CD4-positive, alpha-beta memory T cell (primary cell): ENCODE results near the gene CACNA1A. TPM values are rescaled to one million over a fixed set of nuclear protein-coding genes. Genes with fewer than 3 reads are reported as not detected.
A peak's percentile ranks its signal among the peaks of the same experiment; 100 is the strongest.

Experiments used
- CTCF ChIA-PET: fragments of 350-600 bp; sonication (Branson Sonifier 250); formaldehyde crosslinking; loops from one replicate; lab custom pipeline; 2021; ENCODE audit warnings: inconsistent platforms; ENCODE audit not compliant: partially characterized antibody; lab: Charles Lee
- POLR2A ChIA-PET: fragments of 350-600 bp; sonication (Branson Sonifier 250); formaldehyde crosslinking; loops from one replicate; lab custom pipeline; 2021; ENCODE audit not compliant: partially characterized antibody; lab: Charles Lee
- DNase-seq, 5 donors: peaks; one replicate each; pipeline versions ENCODE4 v3.0.0 to v3.0.0-alpha.2; 2020 to 2022; ENCODE audit warnings: mixed read lengths in 1 of 5
- H3K27ac ChIP-seq: one replicate; pipeline ENCODE4 v1.7.0; 2013; ENCODE audit warnings: low read depth, low read length
- H3K27me3 ChIP-seq: 2 replicates; pipeline ENCODE4 v1.7.0; 2013; ENCODE audit warnings: mild to moderate bottlenecking, low read length, moderate library complexity; ENCODE audit not compliant: insufficient read depth
- H3K36me3 ChIP-seq: 2 replicates; pipeline ENCODE4 v1.7.0; 2013; ENCODE audit warnings: mild to moderate bottlenecking, low read length, moderate library complexity; ENCODE audit not compliant: insufficient read depth
- H3K4me1 ChIP-seq: 2 replicates; pipeline ENCODE4 v1.7.0; 2013; ENCODE audit warnings: mild to moderate bottlenecking, low read length, moderate library complexity; ENCODE audit not compliant: insufficient read depth
- H3K4me3 ChIP-seq, 2 donors: one replicate each; pipeline ENCODE4 v1.7.0; 2013; ENCODE audit warnings: low read length in 2 of 2, mild to moderate bottlenecking in 1 of 2
- H3K9me3 ChIP-seq, 2 donors: one replicate each; pipeline ENCODE4 v1.7.0; 2013; ENCODE audit warnings: low read length in 2 of 2, control low read depth in 1 of 2; ENCODE audit not compliant: control insufficient read depth in 1 of 2
- H3K27ac Mint-ChIP-seq, 7 donors: one replicate each; pipeline ENCODE4 v1.8.0; 2020 to 2021; ENCODE audit warnings: mixed read lengths in 7 of 7, mild to moderate bottlenecking in 6 of 7, inconsistent platforms in 3 of 7, moderate library complexity in 3 of 7
- H3K27me3 Mint-ChIP-seq, 2 donors: one replicate each; pipeline ENCODE4 v1.8.0; 2020 to 2021; ENCODE audit warnings: mixed read lengths in 2 of 2
- H3K36me3 Mint-ChIP-seq, 2 donors: one replicate each; pipeline ENCODE4 v1.8.0; 2020 to 2021; ENCODE audit warnings: mixed read lengths in 2 of 2, inconsistent platforms in 1 of 2, mild to moderate bottlenecking in 1 of 2
- H3K4me1 Mint-ChIP-seq, 4 donors: one replicate each; pipeline ENCODE4 v1.8.0; 2020 to 2021; ENCODE audit warnings: mixed read lengths in 4 of 4, mild to moderate bottlenecking in 1 of 4
- H3K4me3 Mint-ChIP-seq, 8 donors: one replicate each; pipeline ENCODE4 v1.8.0; 2020 to 2021; ENCODE audit warnings: mixed read lengths in 8 of 8, mild to moderate bottlenecking in 7 of 8, moderate library complexity in 6 of 8, inconsistent platforms in 3 of 8
- H3K9me3 Mint-ChIP-seq, 8 donors: one replicate each; pipeline ENCODE4 v1.8.0; 2020 to 2021; ENCODE audit warnings: mixed read lengths in 8 of 8, mild to moderate bottlenecking in 5 of 8, inconsistent platforms in 3 of 8, moderate library complexity in 1 of 8
- intact Hi-C: fragments of 100-400 bp; cut with micrococcal nuclease; formaldehyde crosslinking; loops from one replicate; pipeline ENCODE4 v1.15.1; 2023
- polyA plus RNA-seq, 2 donors: library from polyadenylated mRNA; unstranded; fragments of 300-500 nt; fragmentation: Illumina TruSeq; gene quantifications; one replicate each; pipeline ENCODE4 v1.2.3, GENCODE V29; 2021
- total RNA-seq, 2 experiments: library from RNA; stranded (reverse); gene quantifications; one replicate each; pipeline ENCODE4 v1.2.3, GENCODE V29; 2021

Gene CACNA1A
- under 1 TPM; 0.30 to 0.35 TPM for total RNA-seq
- polyA plus RNA-seq, result under 1 TPM; 0.19 to 0.22 TPM

DNA sequence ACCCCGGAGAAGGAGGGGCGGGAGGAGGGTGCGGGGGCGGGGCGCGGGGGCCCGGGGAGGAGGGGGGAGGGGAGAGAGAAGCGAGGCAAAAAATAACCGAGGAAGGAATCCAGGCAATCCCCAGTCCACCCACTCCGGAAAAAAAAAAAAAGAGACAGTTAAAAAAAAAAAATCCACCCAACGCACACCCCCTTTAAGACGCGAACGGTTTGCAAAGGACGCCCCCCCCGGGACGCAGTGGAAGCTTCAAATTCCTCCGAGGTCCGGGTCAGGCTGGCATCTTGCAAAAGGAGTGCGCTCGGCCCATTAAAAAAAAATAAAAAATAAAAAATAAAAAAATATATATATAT lies at the start of gene CACNA1A:
Gene CACNA1A (minus strand): TSS at position 9 of the 350 bp plus-strand sequence. CDS start 255 bp downstream, outside the sequence.
- H3K4me3 ChIP-seq, result peak within 1 kb of the TSS in 1 of 2 donors; percentile 24
- H3K9me3 ChIP-seq, result no peaks in the 10 kb centered on the region
- peaks cover 47 to 54% of the 10 kb centered on the region in 2 donors for H3K27me3 Mint-ChIP-seq
- peaks cover 0 to 5% (median 2%) of the 10 kb centered on the region in 4 donors for H3K4me1 Mint-ChIP-seq
- ChIA-PET POLR2A (no interaction called here), CTCF (no interaction called here)
- peaks cover 0 to 6% (median 2%) of the 10 kb centered on the region in 8 donors for H3K9me3 Mint-ChIP-seq
- peak within 1 kb of the TSS in 1 of 7 donors; percentile 59 for H3K27ac Mint-ChIP-seq
- no peak for DNase-seq
- H3K36me3 Mint-ChIP-seq, result no peaks in the 10 kb centered on the region
- H3K27me3 ChIP-seq, result peaks cover 34% of the 10 kb centered on the region
- intact Hi-C loops, result no loop called here
- peaks cover 5% of the 10 kb centered on the region for H3K4me1 ChIP-seq
- H3K27ac ChIP-seq, result no peak within 1 kb of the TSS
- H3K4me3 Mint-ChIP-seq, result peak within 1 kb of the TSS in 7 of 8 donors; percentile 13 to 72 (median 44)
- H3K36me3 ChIP-seq, result no peaks in the 10 kb centered on the region

DNA sequence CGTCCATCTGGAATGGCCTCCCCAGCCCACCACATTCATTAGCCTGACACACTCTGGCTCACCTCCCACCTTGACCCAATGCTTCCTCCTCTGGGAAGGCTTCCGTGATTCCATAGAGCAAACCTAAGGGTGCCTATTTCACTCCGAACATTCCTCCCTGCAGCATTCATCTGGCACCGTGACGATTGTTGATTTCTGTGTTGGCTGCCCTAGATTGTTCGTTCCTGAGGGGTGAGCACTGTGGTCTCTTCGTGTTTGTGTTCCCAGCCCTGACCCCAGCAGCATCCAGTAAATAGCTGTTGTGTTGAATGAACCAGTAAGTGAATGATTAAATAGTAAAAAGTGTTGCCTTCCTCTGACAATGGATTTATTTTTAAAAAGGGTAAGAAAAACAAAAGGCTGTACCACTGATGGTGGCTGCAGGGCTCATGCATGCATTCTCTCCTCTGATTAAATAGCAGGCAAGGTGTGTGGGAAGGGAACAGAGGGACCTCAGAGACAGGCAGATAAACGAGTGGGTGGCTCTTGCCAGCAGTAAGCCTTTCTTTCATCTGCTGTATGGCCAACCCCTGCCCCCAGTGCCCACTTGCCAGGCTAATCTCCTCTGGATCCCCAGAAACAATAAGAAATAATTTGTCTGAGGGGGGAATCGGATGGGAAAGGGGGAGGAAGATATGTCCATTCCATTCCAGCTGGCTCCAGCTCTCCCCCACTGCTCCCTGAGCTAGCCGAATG lies 48.4 kb upstream of the CACNA1A start:
- H3K36me3 ChIP-seq, result no peaks in the 10 kb centered on the region
- peaks cover 0 to 3% (median 0%) of the 10 kb centered on the region in 8 donors for H3K9me3 Mint-ChIP-seq

DNA sequence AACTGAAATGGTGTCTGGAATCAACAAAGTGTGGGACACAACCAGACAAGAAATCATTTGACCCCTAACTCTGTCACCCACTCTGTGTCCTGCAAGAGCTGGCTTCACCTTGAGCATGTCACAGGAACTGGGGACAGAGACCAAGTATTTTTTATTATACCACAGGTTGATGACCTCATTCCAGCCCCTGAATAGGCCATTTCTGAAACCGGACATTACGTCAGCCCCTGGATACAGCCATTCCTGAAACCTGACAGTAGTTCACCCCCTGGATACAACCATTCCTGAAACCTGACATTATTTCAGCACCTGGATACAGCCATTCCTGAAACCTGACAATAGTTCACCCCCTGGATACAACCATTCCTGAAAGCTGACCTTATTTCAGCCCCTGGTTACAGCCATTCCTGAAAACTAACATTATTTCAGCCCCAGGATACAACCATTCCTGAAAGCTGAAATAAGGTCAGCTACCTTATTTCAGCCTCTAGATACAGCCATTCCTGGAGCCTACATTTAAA lies 47.7 kb upstream of the CACNA1A start:
- Mint-ChIP-seq H3K36me3 (no peaks in the 10 kb centered on the region), H3K4me3 (no peak overlapping the region), H3K27ac (no peak overlapping the region), H3K9me3 (peaks cover 0 to 2% (median 0%) of the 10 kb centered on the region in 8 donors), H3K4me1 (no peaks in the 10 kb centered on the region), H3K27me3 (peaks cover 22 to 37% of the 10 kb centered on the region in 2 donors)
- H3K27me3 ChIP-seq, result no peaks in the 10 kb centered on the region
- intact Hi-C loops, result no loop called here
- H3K4me3 ChIP-seq, result no peak overlapping the region
- H3K9me3 ChIP-seq, result no peaks in the 10 kb centered on the region
- ChIA-PET CTCF (no interaction called here), POLR2A (no interaction called here)
- no peak overlapping the region for H3K27ac ChIP-seq
- no peak for DNase-seq
- H3K4me1 ChIP-seq, result no peaks in the 10 kb centered on the region
- no peaks in the 10 kb centered on the region for H3K36me3 ChIP-seq

More for the DNA sequence above, 48.4 kb upstream of the CACNA1A start:
- Mint-ChIP-seq H3K27ac (no peak overlapping the region), H3K27me3 (peaks cover 21 to 34% of the 10 kb centered on the region in 2 donors), H3K36me3 (no peaks in the 10 kb centered on the region), H3K4me3 (no peak overlapping the region), H3K4me1 (no peaks in the 10 kb centered on the region)
- Histone ChIP-seq H3K4me3 (no peak overlapping the region), H3K27me3 (no peaks in the 10 kb centered on the region), H3K27ac (no peak overlapping the region), H3K4me1 (no peaks in the 10 kb centered on the region), H3K9me3 (no peaks in the 10 kb centered on the region)
- ChIA-PET POLR2A (no interaction called here), CTCF (no interaction called here)
- intact Hi-C loops, result no loop called here
- no peak for DNase-seq

DNA sequence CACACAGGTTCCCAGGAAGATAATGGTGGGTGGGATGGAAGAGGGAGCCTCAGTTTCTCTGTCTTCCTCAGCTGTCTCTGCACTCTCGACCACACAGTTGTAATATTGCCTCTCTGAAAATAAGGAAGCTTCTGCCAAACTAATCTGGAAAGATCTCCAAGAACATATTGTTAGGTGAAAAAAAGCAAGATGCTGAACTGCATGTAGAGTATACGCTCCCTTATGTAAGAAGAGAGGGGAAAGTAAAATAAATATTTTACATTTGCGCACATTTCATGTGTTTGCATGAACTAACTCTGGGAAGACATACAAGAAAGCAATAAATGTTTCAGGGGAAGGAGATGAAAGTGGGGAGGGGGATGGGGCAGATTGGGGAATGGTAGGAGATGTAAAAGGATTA lies 41.9 kb upstream of the CACNA1A start:
- Histone ChIP-seq H3K36me3 (no peaks in the 10 kb centered on the region), H3K27me3 (no peaks in the 10 kb centered on the region), H3K9me3 (no peaks in the 10 kb centered on the region), H3K4me1 (no peaks in the 10 kb centered on the region), H3K27ac (no peak overlapping the region), H3K4me3 (no peak overlapping the region)
- intact Hi-C loops, result no loop called here
- H3K27me3 Mint-ChIP-seq, result peaks cover 23 to 34% of the 10 kb centered on the region in 2 donors
- POLR2A ChIA-PET, result no interaction called here
- no peak overlapping the region for H3K27ac Mint-ChIP-seq
- CTCF ChIA-PET, result no interaction called here
- peaks cover 0 to 6% (median 2%) of the 10 kb centered on the region in 8 donors for H3K9me3 Mint-ChIP-seq
- H3K4me3 Mint-ChIP-seq, result no peak overlapping the region
- no peaks in the 10 kb centered on the region for H3K4me1 Mint-ChIP-seq
- no peak for DNase-seq
- no peaks in the 10 kb centered on the region for H3K36me3 Mint-ChIP-seq

DNA sequence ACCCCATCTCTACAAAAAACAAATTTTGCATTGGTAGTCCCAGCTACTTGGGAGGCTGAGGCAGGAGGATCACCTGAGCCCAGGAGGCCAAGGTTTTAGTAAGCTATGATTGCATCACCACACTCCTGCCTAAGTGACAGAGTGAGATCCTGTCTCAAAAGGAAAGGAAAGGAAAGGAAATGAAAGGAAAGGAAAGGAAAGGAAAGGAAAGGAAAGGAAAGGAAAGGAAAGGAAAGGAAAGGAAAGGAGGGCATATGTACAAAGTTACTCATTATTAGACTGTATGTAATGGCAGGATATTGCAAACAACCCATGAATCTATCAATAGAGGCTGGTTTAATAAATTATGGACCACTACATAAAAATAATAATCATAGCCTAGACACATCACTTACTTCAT lies 40.8 kb upstream of the CACNA1A start:
- Histone ChIP-seq H3K36me3 (no peaks in the 10 kb centered on the region), H3K9me3 (no peaks in the 10 kb centered on the region), H3K4me3 (no peak overlapping the region), H3K4me1 (no peaks in the 10 kb centered on the region), H3K27ac (no peak overlapping the region), H3K27me3 (no peaks in the 10 kb centered on the region)
- Mint-ChIP-seq H3K27me3 (peaks cover 25 to 35% of the 10 kb centered on the region in 2 donors), H3K27ac (no peak overlapping the region), H3K9me3 (peaks cover 0 to 10% (median 3%) of the 10 kb centered on the region in 8 donors), H3K36me3 (no peaks in the 10 kb centered on the region), H3K4me3 (no peak overlapping the region), H3K4me1 (no peaks in the 10 kb centered on the region)
- intact Hi-C loops, result no loop called here
- ChIA-PET CTCF (no interaction called here), POLR2A (no interaction called here)
- no peak for DNase-seq

DNA sequence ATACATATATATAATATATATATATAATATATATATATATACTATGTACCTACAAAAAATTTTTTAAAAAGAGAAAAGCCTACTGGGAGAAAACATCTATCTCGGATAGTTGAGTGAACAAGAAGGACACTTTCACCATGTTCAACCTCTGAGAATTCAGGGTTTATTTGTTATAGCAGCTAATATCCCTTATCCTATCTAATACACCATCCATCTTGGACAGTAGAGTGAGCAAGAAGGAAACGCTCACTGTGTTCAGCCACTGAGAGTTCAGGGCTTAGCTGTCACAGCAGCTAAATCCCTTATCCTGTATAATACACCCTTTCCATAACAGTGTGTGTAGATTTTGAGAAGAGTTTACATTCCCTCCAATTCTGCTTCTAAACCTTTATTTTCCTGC lies 38.1 kb upstream of the CACNA1A start:
- DNase-seq, result no peak
- Mint-ChIP-seq H3K4me1 (no peaks in the 10 kb centered on the region), H3K9me3 (peaks cover 0 to 12% (median 3%) of the 10 kb centered on the region in 8 donors), H3K27ac (no peak overlapping the region), H3K4me3 (no peak overlapping the region), H3K27me3 (peaks cover 20 to 33% of the 10 kb centered on the region in 2 donors), H3K36me3 (no peaks in the 10 kb centered on the region)
- H3K4me1 ChIP-seq, result no peaks in the 10 kb centered on the region
- CTCF ChIA-PET, result no interaction called here
- H3K4me3 ChIP-seq, result no peak overlapping the region
- intact Hi-C loops, result no loop called here
- no peak overlapping the region for H3K27ac ChIP-seq
- no peaks in the 10 kb centered on the region for H3K36me3 ChIP-seq
- POLR2A ChIA-PET, result no interaction called here
- no peaks in the 10 kb centered on the region for H3K27me3 ChIP-seq
- no peaks in the 10 kb centered on the region for H3K9me3 ChIP-seq

DNA sequence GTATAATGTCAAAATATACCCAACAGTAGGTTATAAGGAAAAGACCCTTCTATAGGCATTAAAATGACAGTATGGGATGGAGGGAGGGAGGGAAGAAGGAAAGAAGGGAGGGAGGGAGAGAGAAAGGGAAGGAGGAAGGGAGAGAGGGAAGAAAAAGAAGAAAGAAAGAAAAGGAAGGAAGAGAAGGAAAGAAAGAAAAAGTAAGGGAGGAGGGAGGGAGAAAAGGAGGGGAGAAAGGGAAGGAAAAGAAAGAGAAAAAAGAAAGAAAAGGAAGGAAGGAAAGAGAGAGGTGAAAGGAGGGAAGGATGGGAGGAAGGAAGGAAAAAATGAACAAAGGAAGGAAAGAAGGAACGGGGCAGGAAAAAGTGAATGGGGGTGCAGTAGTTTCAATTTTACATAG lies 35.3 kb upstream of the CACNA1A start:
- Histone ChIP-seq H3K36me3 (no peaks in the 10 kb centered on the region), H3K4me3 (no peak overlapping the region), H3K4me1 (no peaks in the 10 kb centered on the region), H3K9me3 (no peaks in the 10 kb centered on the region), H3K27me3 (no peaks in the 10 kb centered on the region), H3K27ac (no peak overlapping the region)
- intact Hi-C loops, result no loop called here
- H3K27ac Mint-ChIP-seq, result no peak overlapping the region
- peaks cover 0 to 12% (median 3%) of the 10 kb centered on the region in 8 donors for H3K9me3 Mint-ChIP-seq
- peaks cover 18 to 35% of the 10 kb centered on the region in 2 donors for H3K27me3 Mint-ChIP-seq
- ChIA-PET CTCF (no interaction called here), POLR2A (no interaction called here)
- H3K4me1 Mint-ChIP-seq, result no peaks in the 10 kb centered on the region
- DNase-seq, result no peak
- H3K4me3 Mint-ChIP-seq, result no peak overlapping the region
- no peaks in the 10 kb centered on the region for H3K36me3 Mint-ChIP-seq
